HCT116 (cell line): ENCODE measurements around the gene ADCY10. TPM values are rescaled to one million over a fixed set of nuclear protein-coding genes. Genes with fewer than 3 reads are reported as not detected.

Experiments used
- ATAC-seq: fragments of 200-7000 bp; cut with Tn5 transposase; 2 replicates; pipeline ENCODE4 v1.9.1; 2020; ENCODE audit warnings: mild to moderate bottlenecking, moderate library complexity
- BruUV-seq: library from RNA; stranded (reverse); fragments of 400-500 nt; replicated peaks from 2 replicates; lab custom pipeline; 2021; lab: Mats Ljungman, UMichigan
- CTCF ChIA-PET: fragments of 300-600 bp; sonication (Branson Sonifier 250); formaldehyde crosslinking; loops from one replicate; lab custom pipeline; 2021; ENCODE audit warnings: antibody characterized with exemption; lab: Charles Lee
- POLR2A ChIA-PET: fragments of 300-600, 350-600 bp; sonication (Branson Sonifier 250); formaldehyde crosslinking; loops from one replicate; lab custom pipeline; 2021; ENCODE audit warnings: antibody characterized with exemption; lab: Charles Lee
- RAD21 ChIA-PET, 2 experiments: fragments of 300-600 bp; sonication (Branson Sonifier 250); formaldehyde crosslinking; loops; one replicate each; lab custom pipeline; 2023; ENCODE audit warnings: low total read pairs in 2 of 2; ENCODE audit not compliant: uncharacterized antibody in 2 of 2, unreplicated experiment in 2 of 2, low non-redundant PET in 1 of 2; lab: Charles Lee
- DNase-seq: peaks from one replicate; pipeline ENCODE4 v3.0.0-alpha.2; 2010; ENCODE audit warnings: low read depth, low spot score
- H2AFZ ChIP-seq: fragments of 200-600 bp; shearing (Covaris generic), sonication (generic); 2 replicates; pipeline ENCODE4 v1.6.1; 2017; ENCODE audit warnings: low read depth, mixed run types, mixed read lengths, antibody characterized with exemption, low read length; ENCODE audit not compliant: poor library complexity, severe bottlenecking
- H3K27ac ChIP-seq: 2 replicates; pipeline ENCODE4 v1.5.1; 2012; ENCODE audit warnings: low read depth, low read length
- H3K27me3 ChIP-seq: fragments of 200-600 bp; sonication (generic); 2 replicates; pipeline ENCODE4 v1.6.1; 2016; ENCODE audit warnings: mixed run types, low read length, mixed read lengths; ENCODE audit not compliant: insufficient read depth
- H3K36me3 ChIP-seq, 2 experiments: fragments of 200-500 bp in 1 of 2; fragments of 200-600 bp in 1 of 2; sonication (Bioruptor generic) in 1 of 2; sonication (generic) in 1 of 2; 2 replicates each; pipeline versions ENCODE4 v1.5.1 to v1.6.1; 2014 to 2016; ENCODE audit warnings: low read length in 2 of 2, inconsistent platforms in 1 of 2, mixed read lengths in 1 of 2, mixed run types in 1 of 2; ENCODE audit not compliant: insufficient read depth in 2 of 2, control insufficient read depth in 1 of 2
- H3K4me1 ChIP-seq, 2 experiments: fragments of 200-600 bp in 1 of 2; sonication (generic) in 1 of 2; 2 replicates each; pipeline versions ENCODE4 v1.5.1 to v1.6.1; 2012 to 2017; ENCODE audit warnings: low read length in 2 of 2, inconsistent platforms in 1 of 2, mild to moderate bottlenecking in 1 of 2, mixed read lengths in 1 of 2, mixed run types in 1 of 2, moderate library complexity in 1 of 2; ENCODE audit not compliant: insufficient read depth in 2 of 2, control insufficient read depth in 1 of 2
- H3K4me2 ChIP-seq: fragments of 200-600 bp; sonication (generic); 2 replicates; pipeline ENCODE4 v1.6.1; 2017; ENCODE audit warnings: mixed run types, low read length, mixed read lengths
- H3K4me3 ChIP-seq, 2 experiments: fragments of 200-600 bp in 1 of 2; sonication (generic) in 1 of 2; replicated peaks in 1 of 2; 2 replicates each; pipeline ENCODE4 v1.5.1; 2011 to 2016; ENCODE audit warnings: low read length in 2 of 2, control low read depth in 1 of 2, low read depth in 1 of 2, mild to moderate bottlenecking in 1 of 2, mixed read lengths in 1 of 2, mixed run types in 1 of 2
- H3K79me2 ChIP-seq: fragments of 200-600 bp; sonication (generic); 2 replicates; pipeline ENCODE4 v1.6.1; 2017; ENCODE audit warnings: mild to moderate bottlenecking, mixed run types, low read length, moderate library complexity, mixed read lengths; ENCODE audit not compliant: insufficient read depth
- H3K9ac ChIP-seq: fragments of 200-600 bp; sonication (generic); 2 replicates; pipeline ENCODE4 v1.6.1; 2016; ENCODE audit warnings: low read length, mixed read lengths
- H3K9me2 ChIP-seq: fragments of 200-600 bp; sonication (generic), shearing (Covaris generic); 2 replicates; pipeline ENCODE4 v1.6.1; 2017; ENCODE audit warnings: mixed run types, mild to moderate bottlenecking, moderate library complexity; ENCODE audit not compliant: insufficient read depth
- H3K9me3 ChIP-seq, 2 experiments: fragments of 200-500 bp in 1 of 2; fragments of 200-600 bp in 1 of 2; sonication (Bioruptor generic) in 1 of 2; sonication (generic) in 1 of 2; 2 replicates each; pipeline ENCODE4 v1.6.1; 2014 to 2017; ENCODE audit warnings: low read length in 2 of 2, mixed read lengths in 2 of 2, inconsistent platforms in 1 of 2, low read depth in 1 of 2, mild to moderate bottlenecking in 1 of 2, mixed run types in 1 of 2, moderate library complexity in 1 of 2; ENCODE audit not compliant: control insufficient read depth in 1 of 2, insufficient read depth in 1 of 2
- H4K20me1 ChIP-seq: fragments of 200-600 bp; sonication (generic), shearing (Covaris generic); 2 replicates; pipeline ENCODE4 v1.6.1; 2017; ENCODE audit warnings: mixed run types, mild to moderate bottlenecking, moderate library complexity; ENCODE audit not compliant: insufficient read depth
- CBX3 ChIP-seq: IDR thresholded peaks from 2 replicates; pipeline ENCODE4 v1.6.1; 2012; ENCODE audit warnings: low read depth
- EGR1 ChIP-seq: IDR thresholded peaks from 2 replicates; pipeline ENCODE4 v1.6.1; 2012; ENCODE audit warnings: low read depth
- EZH2phosphoT487 ChIP-seq: fragments of 200-600 bp; IDR thresholded peaks from 2 replicates; pipeline ENCODE4 v1.6.1; 2018; ENCODE audit warnings: antibody characterized with exemption, borderline replicate concordance
- FOSL1 ChIP-seq: IDR thresholded peaks from 2 replicates; pipeline ENCODE4 v1.6.1; 2012; ENCODE audit warnings: low read depth
- JUND ChIP-seq: IDR thresholded peaks from 2 replicates; pipeline ENCODE4 v1.6.1; 2012
- MAX ChIP-seq: IDR thresholded peaks from 2 replicates; pipeline ENCODE4 v1.6.1; 2012
- POLR2A ChIP-seq: IDR thresholded peaks from 2 replicates; pipeline ENCODE4 v1.7.0; 2011; ENCODE audit warnings: borderline replicate concordance; ENCODE audit not compliant: insufficient read depth, insufficient read length; ENCODE audit errors: extremely low read depth
- RAD21 ChIP-seq: IDR thresholded peaks from 2 replicates; pipeline ENCODE4 v1.6.1; 2012; ENCODE audit warnings: low read depth, mild to moderate bottlenecking
- REST ChIP-seq: IDR thresholded peaks from 2 replicates; pipeline ENCODE4 v1.6.1; 2012; ENCODE audit warnings: low read depth
- SIN3A ChIP-seq: IDR thresholded peaks from 2 replicates; pipeline ENCODE4 v1.6.1; 2012; ENCODE audit warnings: low read depth
- SP1 ChIP-seq: IDR thresholded peaks from 2 replicates; pipeline ENCODE4 v1.6.1; 2012; ENCODE audit warnings: low read depth
- TCF7L2 ChIP-seq: IDR thresholded peaks from 2 replicates; pipeline ENCODE4 v1.7.0; 2011; ENCODE audit warnings: borderline replicate concordance, inconsistent platforms; ENCODE audit not compliant: insufficient read depth, insufficient read length; ENCODE audit errors: extremely low read depth
- YY1 ChIP-seq: IDR thresholded peaks from 2 replicates; pipeline ENCODE4 v1.6.1; 2011; ENCODE audit warnings: low read length, low read depth, moderate library complexity, mild to moderate bottlenecking; ENCODE audit not compliant: insufficient replicate concordance; ENCODE audit errors: extremely low read depth
- ZBTB33 ChIP-seq: IDR thresholded peaks from 2 replicates; pipeline ENCODE4 v1.6.1; 2011; ENCODE audit warnings: mild to moderate bottlenecking, low read length, moderate library complexity; ENCODE audit not compliant: insufficient replicate concordance; ENCODE audit errors: extremely low read depth
- ZNF274 ChIP-seq: fragments of 200-500 bp; sonication (Bioruptor generic); IDR thresholded peaks from 2 replicates; pipeline ENCODE4 v1.6.1; 2014; ENCODE audit warnings: mild to moderate bottlenecking, low read depth, low read length, inconsistent platforms
- intact Hi-C: fragments of 100-400 bp; cut with micrococcal nuclease; formaldehyde crosslinking; loops from 2 replicates; pipeline ENCODE4 v1.10.0; 2022
- total RNA-seq: library from RNA; stranded (reverse); gene quantifications from one replicate; pipeline ENCODE4 v1.2.1, GENCODE V29; 2021; ENCODE audit not compliant: unreplicated experiment

Gene ADCY10
- total RNA-seq, 1 experiment from 2014 or later = 0.30 TPM

GRCh38 chr1:167784876-167785550 is 128.9 kb downstream of the ADCY10 start:
- TF ChIP-seq POLR2A = no peak
- TF ChIP-seq TCF7L2 = no peak
- TF ChIP-seq RAD21 = no peak
- no peak for TF ChIP-seq SIN3A
- no peak for TF ChIP-seq YY1
- TF ChIP-seq SP1 = no peak
- TF ChIP-seq EZH2phosphoT487 = no peak
- TF ChIP-seq ZNF274 = no peak
- DNase-seq = no peak
- ATAC-seq = no peak
- Histone ChIP-seq H2AFZ (no peak overlapping the region), H3K9ac (no peak overlapping the region), H3K79me2 (no peaks in the 10 kb centered on the region), H3K27ac (no peak overlapping the region), H3K36me3 (peaks cover 3 to 25% of the 10 kb centered on the region in 2 experiments; a peak in 2 of 4 replicates), H3K4me2 (no peak overlapping the region), H4K20me1 (no peaks in the 10 kb centered on the region), H3K27me3 (no peaks in the 10 kb centered on the region), H3K9me2 (no peaks in the 10 kb centered on the region), H3K9me3 (no peaks in the 10 kb centered on the region), H3K4me3 (no peak overlapping the region), H3K4me1 (no peaks in the 10 kb centered on the region)
- ChIA-PET POLR2A (no interaction called here), CTCF (no interaction called here), RAD21 (no interaction called here)
- intact Hi-C loops = no loop called here
- no TSS peak for BruUV-seq

- intact Hi-C loops = no loop called here
- Histone ChIP-seq H3K4me3 (no peak overlapping the region), H3K27me3 (no peaks in the 10 kb centered on the region), H3K4me1 (no peaks in the 10 kb centered on the region), H3K36me3 (peaks cover 0 to 10% of the 10 kb centered on the region in 2 experiments; a peak in 2 of 4 replicates), H3K9me2 (no peaks in the 10 kb centered on the region), H4K20me1 (no peaks in the 10 kb centered on the region), H2AFZ (no peak overlapping the region), H3K4me2 (no peak overlapping the region), H3K9ac (no peak overlapping the region), H3K79me2 (no peaks in the 10 kb centered on the region), H3K27ac (no peak overlapping the region), H3K9me3 (no peaks in the 10 kb centered on the region)
- BruUV-seq = no TSS peak
- CTCF ChIA-PET = no interaction called here
- TF ChIP-seq EGR1 (no peak), FOSL1 (no peak), REST (no peak), TCF7L2 (no peak), JUND (no peak), MAX (no peak), ZBTB33 (no peak), CBX3 (no peak)
- ATAC-seq (no peak), DNase-seq (no peak)
- POLR2A ChIA-PET = no interaction called here
- RAD21 ChIA-PET = no interaction called here
Measured at GRCh38 chr1:167782946-167783345, 131.0 kb downstream of the ADCY10 start.
